ENCODE data around the gene CR1. TPM values are rescaled to one million over a fixed set of nuclear protein-coding genes. Genes with fewer than 3 reads are reported as not detected.
"Not testable (repeated sequence)": the region's sequence is repeated elsewhere in the genome, so short reads cannot be mapped to it uniquely, and the experiment has no call there.

Gene CR1
- total RNA-seq, 3 donors from 2014 or later: 0.84 to 7.2 (median 3.8) TPM

- no peak for TF ChIP-seq CTCF (IDR thresholded peaks at IDR 0.05)
- intact Hi-C loops (cut with DNase I, micrococcal nuclease): no loop called here
- Histone ChIP-seq H3K9me3 (no peaks in the 10 kb centered on the region), H3K4me1 (ENCODE audit: low read depth) (no peaks in the 10 kb centered on the region), H3K36me3 (ENCODE audit: low read depth) (no peaks in the 10 kb centered on the region), H3K4me3 (no peak overlapping the region)
- ATAC-seq (no peak), DNase-seq (no peak)
Observed at GRCh38 chr1:207474210-207474609, 21.7 kb upstream of the CR1 start.

GRCh38 chr1:207486198-207486597, 9.8 kb upstream of the CR1 start:
- Histone ChIP-seq H3K4me1 (ENCODE audit: low read depth) (no peaks in the 10 kb centered on the region), H3K4me3 (no peak overlapping the region), H3K9me3 (no peaks in the 10 kb centered on the region), H3K36me3 (ENCODE audit: low read depth) (no peaks in the 10 kb centered on the region)
- no peak for DNase-seq
- ATAC-seq: no peak
- no peak for TF ChIP-seq CTCF (IDR thresholded peaks at IDR 0.05)
- intact Hi-C loops (cut with DNase I, micrococcal nuclease): no loop called here

- Histone ChIP-seq H3K9me3 (no peaks in the 10 kb centered on the region), H3K4me1 (ENCODE audit: low read depth) (no peaks in the 10 kb centered on the region), H3K4me3 (no peak overlapping the region), H3K36me3 (ENCODE audit: low read depth) (no peaks in the 10 kb centered on the region)
- no peak for TF ChIP-seq CTCF (IDR thresholded peaks at IDR 0.05)
- no peak for DNase-seq
- no peak for ATAC-seq
- intact Hi-C loops (cut with DNase I, micrococcal nuclease): no loop called here
Observed at GRCh38 chr1:207487636-207488035, 8.3 kb upstream of the CR1 start.

GRCh38 chr1:207493212-207493611, 2.7 kb upstream of the CR1 start:
- peaks cover 6% of the 10 kb centered on the region for H3K4me1 ChIP-seq (ENCODE audit: low read depth)
- no peaks in the 10 kb centered on the region for H3K9me3 ChIP-seq
- intact Hi-C loops (cut with DNase I, micrococcal nuclease): no loop called here
- H3K4me3 ChIP-seq: no peak overlapping the region
- H3K36me3 ChIP-seq (ENCODE audit: low read depth): no peaks in the 10 kb centered on the region
- ATAC-seq (no peak), DNase-seq (no peak)
- no peak for TF ChIP-seq CTCF (IDR thresholded peaks at IDR 0.05)

- Histone ChIP-seq H3K9me3 (no peaks in the 10 kb centered on the region), H3K4me3 (no peak overlapping the region), H3K36me3 (ENCODE audit: low read depth) (no peaks in the 10 kb centered on the region), H3K4me1 (ENCODE audit: low read depth) (peaks cover 6% of the 10 kb centered on the region)
- DNase-seq (no peak), ATAC-seq (no peak)
- no peak for TF ChIP-seq CTCF (IDR thresholded peaks at IDR 0.05)
- intact Hi-C loops (cut with DNase I, micrococcal nuclease): no loop called here
Observed at GRCh38 chr1:207494171-207494570, 1.8 kb upstream of the CR1 start.

- H3K36me3 ChIP-seq (ENCODE audit: low read depth); H3K4me1 ChIP-seq (ENCODE audit: low read depth); H3K4me3 ChIP-seq; DNase-seq; ATAC-seq; H3K9me3 ChIP-seq: not testable (repeated sequence)
- intact Hi-C loops (cut with DNase I, micrococcal nuclease): loop anchor here in 1 of 2 donors (5.0 kb wide), 1 partner anchor 413 kb away; no protein-coding TSS in a partner anchor
Observed at GRCh38 chr1:207495281-207495680, 676 bp upstream of the CR1 start.

All from mucosa of descending colon (tissue), 3 donors.